Measurements from ENCODE around the gene PPP4R3B. TPM values are rescaled to one million over a fixed set of nuclear protein-coding genes. Genes with fewer than 3 reads are reported as not detected.

Gene PPP4R3B
- total and polyA plus RNA-seq, 4 donors = 17.4 to 57.7 (median 30.9) TPM

DNA sequence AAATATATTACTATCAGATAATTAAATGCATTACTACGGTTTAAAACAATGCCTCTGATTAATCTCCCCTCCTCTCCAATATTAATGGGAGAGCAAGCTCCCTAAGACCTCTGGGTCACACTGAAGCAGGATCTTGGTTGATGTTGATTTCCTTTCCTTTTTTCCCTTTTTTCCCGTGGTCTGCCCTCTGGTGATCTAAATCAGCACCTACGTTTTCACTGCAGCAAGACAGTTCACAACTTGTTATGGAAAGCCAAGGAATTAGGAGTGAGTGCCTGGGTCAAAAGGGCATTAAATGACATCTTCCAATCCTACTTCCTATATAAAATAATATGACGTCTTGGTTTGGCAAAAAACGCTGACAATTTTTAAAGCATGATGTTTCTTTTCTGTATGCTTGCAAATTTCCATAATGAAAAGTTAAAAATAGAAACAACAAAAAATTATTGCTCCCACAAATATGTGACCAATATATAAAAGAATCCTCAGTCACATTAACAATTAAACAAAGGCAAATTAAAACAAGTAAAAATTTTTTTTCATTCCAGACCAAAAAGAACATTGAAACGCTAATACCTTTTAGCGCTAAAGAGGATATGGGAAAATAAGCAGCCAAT, 105.8 kb downstream of the PPP4R3B start:
- no peak for DNase-seq (ENCODE audit: low spot score)
- Histone ChIP-seq H3K4me1 (ENCODE audit: control insufficient read depth in 4 of 4, insufficient read depth in 4 of 4, low read length in 3 of 4) (no peaks in the 10 kb centered on the region), H3K9me3 (ENCODE audit: control insufficient read depth in 4 of 4, low read length in 3 of 4) (no peaks in the 10 kb centered on the region), H3K4me3 (ENCODE audit: low read depth in 1 of 3, low read length in 3 of 3) (no peak overlapping the region), H3K27me3 (ENCODE audit: control insufficient read depth in 4 of 4, insufficient read depth in 4 of 4, low read length in 3 of 4) (no peaks in the 10 kb centered on the region), H3K27ac (ENCODE audit: low read depth in 1 of 2, low read length in 2 of 2) (no peak overlapping the region), H3K9ac (ENCODE audit: low read depth in 1 of 2, low read length in 2 of 2) (no peak overlapping the region), H3K36me3 (ENCODE audit: control insufficient read depth in 4 of 4, insufficient read depth in 3 of 4, low read depth in 1 of 4, low read length in 3 of 4) (no peaks in the 10 kb centered on the region)
- TF ChIP-seq, protein P1, sequence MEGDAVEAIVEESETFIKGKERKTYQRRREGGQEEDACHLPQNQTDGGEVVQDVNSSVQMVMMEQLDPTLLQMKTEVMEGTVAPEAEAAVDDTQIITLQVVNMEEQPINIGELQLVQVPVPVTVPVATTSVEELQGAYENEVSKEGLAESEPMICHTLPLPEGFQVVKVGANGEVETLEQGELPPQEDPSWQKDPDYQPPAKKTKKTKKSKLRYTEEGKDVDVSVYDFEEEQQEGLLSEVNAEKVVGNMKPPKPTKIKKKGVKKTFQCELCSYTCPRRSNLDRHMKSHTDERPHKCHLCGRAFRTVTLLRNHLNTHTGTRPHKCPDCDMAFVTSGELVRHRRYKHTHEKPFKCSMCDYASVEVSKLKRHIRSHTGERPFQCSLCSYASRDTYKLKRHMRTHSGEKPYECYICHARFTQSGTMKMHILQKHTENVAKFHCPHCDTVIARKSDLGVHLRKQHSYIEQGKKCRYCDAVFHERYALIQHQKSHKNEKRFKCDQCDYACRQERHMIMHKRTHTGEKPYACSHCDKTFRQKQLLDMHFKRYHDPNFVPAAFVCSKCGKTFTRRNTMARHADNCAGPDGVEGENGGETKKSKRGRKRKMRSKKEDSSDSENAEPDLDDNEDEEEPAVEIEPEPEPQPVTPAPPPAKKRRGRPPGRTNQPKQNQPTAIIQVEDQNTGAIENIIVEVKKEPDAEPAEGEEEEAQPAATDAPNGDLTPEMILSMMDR (IDR thresholded peaks at IDR 0.05; ENCODE audit: low read depth, low read length, missing input control) = peak; percentile 16
- TF ChIP-seq, protein P2, sequence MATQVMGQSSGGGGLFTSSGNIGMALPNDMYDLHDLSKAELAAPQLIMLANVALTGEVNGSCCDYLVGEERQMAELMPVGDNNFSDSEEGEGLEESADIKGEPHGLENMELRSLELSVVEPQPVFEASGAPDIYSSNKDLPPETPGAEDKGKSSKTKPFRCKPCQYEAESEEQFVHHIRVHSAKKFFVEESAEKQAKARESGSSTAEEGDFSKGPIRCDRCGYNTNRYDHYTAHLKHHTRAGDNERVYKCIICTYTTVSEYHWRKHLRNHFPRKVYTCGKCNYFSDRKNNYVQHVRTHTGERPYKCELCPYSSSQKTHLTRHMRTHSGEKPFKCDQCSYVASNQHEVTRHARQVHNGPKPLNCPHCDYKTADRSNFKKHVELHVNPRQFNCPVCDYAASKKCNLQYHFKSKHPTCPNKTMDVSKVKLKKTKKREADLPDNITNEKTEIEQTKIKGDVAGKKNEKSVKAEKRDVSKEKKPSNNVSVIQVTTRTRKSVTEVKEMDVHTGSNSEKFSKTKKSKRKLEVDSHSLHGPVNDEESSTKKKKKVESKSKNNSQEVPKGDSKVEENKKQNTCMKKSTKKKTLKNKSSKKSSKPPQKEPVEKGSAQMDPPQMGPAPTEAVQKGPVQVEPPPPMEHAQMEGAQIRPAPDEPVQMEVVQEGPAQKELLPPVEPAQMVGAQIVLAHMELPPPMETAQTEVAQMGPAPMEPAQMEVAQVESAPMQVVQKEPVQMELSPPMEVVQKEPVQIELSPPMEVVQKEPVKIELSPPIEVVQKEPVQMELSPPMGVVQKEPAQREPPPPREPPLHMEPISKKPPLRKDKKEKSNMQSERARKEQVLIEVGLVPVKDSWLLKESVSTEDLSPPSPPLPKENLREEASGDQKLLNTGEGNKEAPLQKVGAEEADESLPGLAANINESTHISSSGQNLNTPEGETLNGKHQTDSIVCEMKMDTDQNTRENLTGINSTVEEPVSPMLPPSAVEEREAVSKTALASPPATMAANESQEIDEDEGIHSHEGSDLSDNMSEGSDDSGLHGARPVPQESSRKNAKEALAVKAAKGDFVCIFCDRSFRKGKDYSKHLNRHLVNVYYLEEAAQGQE (IDR thresholded peaks at IDR 0.05) = no peak
- TF ChIP-seq NR2F2 (IDR thresholded peaks at IDR 0.05) (no peak), TAF1 (conservative IDR thresholded peaks at IDR 0.05) (no peak), YY1 (IDR thresholded peaks at IDR 0.05) (no peak), RXRA (IDR thresholded peaks at IDR 0.05) (no peak), EGR1 (IDR thresholded peaks at IDR 0.05; ENCODE audit: low read depth in 2 of 2) (no peak), HNF4A (conservative IDR thresholded peaks at IDR 0.05) (peak in 1 of 2 donors; percentile 10), RAD21 (IDR thresholded peaks at IDR 0.05) (peak; percentile 40 to 59)
- TF ChIP-seq, protein P3, sequence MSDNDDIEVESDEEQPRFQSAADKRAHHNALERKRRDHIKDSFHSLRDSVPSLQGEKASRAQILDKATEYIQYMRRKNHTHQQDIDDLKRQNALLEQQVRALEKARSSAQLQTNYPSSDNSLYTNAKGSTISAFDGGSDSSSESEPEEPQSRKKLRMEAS (IDR thresholded peaks at IDR 0.05) = no peak
- WGBS = 38% methylated on average over 7 of the region's 7 CpGs

DNA sequence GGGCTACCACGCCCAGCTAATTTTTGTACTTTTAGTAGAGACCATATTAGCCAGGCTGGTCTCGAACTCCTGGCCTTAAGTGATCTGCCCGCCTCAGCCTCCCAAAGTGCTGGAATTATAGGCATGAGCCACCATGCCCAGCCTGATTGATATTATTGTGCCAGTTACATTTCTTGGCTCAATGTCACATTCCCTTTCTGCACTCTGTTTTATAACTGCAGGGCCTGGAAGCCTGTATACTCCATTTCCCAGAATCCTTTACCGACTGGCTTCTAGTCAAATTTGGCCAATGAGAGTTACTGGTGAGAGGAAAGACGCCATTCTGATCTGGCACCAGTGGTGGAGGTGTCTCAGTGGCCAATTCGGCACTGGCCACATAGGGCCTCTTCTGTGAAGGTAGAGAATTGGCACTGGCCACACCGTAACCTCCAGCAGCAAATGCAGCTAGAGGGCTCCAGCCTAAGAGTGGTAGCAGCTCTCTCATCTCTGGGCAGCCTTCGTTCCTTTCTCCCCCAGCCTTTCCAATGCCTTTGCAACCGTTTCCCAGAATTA, 114.8 kb downstream of the PPP4R3B start:
- 91% methylated on average over 9 of the region's 9 CpGs for WGBS
- no peaks in the 10 kb centered on the region for H3K9me3 ChIP-seq (ENCODE audit: control insufficient read depth in 4 of 4, low read length in 3 of 4)
- no peak overlapping the region for H3K9ac ChIP-seq (ENCODE audit: low read depth in 1 of 2, low read length in 2 of 2)
- H3K36me3 ChIP-seq (ENCODE audit: control insufficient read depth in 4 of 4, insufficient read depth in 3 of 4, low read depth in 1 of 4, low read length in 3 of 4) = no peaks in the 10 kb centered on the region
- DNase-seq (ENCODE audit: low spot score) = no peak
- no peaks in the 10 kb centered on the region for H3K27me3 ChIP-seq (ENCODE audit: control insufficient read depth in 4 of 4, insufficient read depth in 4 of 4, low read length in 3 of 4)
- no peak overlapping the region for H3K27ac ChIP-seq (ENCODE audit: low read depth in 1 of 2, low read length in 2 of 2)
- TF ChIP-seq HNF4A (conservative IDR thresholded peaks at IDR 0.05) (no peak), GABPA (IDR thresholded peaks at IDR 0.05 in 1 of 2, conservative IDR thresholded peaks at IDR 0.05 in 1 of 2) (no peak), EGR1 (IDR thresholded peaks at IDR 0.05; ENCODE audit: low read depth in 2 of 2) (no peak)
- no peaks in the 10 kb centered on the region for H3K4me1 ChIP-seq (ENCODE audit: control insufficient read depth in 4 of 4, insufficient read depth in 4 of 4, low read length in 3 of 4)
- H3K4me3 ChIP-seq (ENCODE audit: low read depth in 1 of 3, low read length in 3 of 3) = no peak overlapping the region

DNA sequence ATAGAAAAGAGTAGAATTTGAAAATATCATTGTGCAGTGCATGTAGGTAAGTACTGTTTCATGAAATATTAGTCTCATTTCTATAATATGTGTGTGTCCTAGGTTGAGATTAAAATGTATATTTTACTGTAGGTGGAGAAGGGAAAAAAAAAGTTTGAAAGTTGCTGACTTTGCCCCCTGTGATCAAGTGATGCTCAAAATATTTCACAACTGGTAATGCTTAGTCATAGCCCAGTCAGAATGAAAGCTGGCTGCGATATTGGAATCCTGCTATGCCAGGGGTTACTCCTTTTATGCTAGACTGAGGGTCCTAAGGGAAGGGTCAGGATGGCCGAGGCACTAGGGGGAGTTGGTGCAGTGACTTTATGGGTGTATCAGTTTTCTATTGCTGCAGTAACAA, 117.4 kb downstream of the PPP4R3B start:
- H3K27me3 ChIP-seq (ENCODE audit: control insufficient read depth in 4 of 4, insufficient read depth in 4 of 4, low read length in 3 of 4) = no peaks in the 10 kb centered on the region
- no peaks in the 10 kb centered on the region for H3K36me3 ChIP-seq (ENCODE audit: control insufficient read depth in 4 of 4, insufficient read depth in 3 of 4, low read depth in 1 of 4, low read length in 3 of 4)
- H3K9me3 ChIP-seq (ENCODE audit: control insufficient read depth in 4 of 4, low read length in 3 of 4) = no peaks in the 10 kb centered on the region
- no peaks in the 10 kb centered on the region for H3K4me1 ChIP-seq (ENCODE audit: control insufficient read depth in 4 of 4, insufficient read depth in 4 of 4, low read length in 3 of 4)
- H3K27ac ChIP-seq (ENCODE audit: low read depth in 1 of 2, low read length in 2 of 2) = no peak overlapping the region
- TF ChIP-seq HNF4A (conservative IDR thresholded peaks at IDR 0.05) = no peak
- TF ChIP-seq, protein P4, sequence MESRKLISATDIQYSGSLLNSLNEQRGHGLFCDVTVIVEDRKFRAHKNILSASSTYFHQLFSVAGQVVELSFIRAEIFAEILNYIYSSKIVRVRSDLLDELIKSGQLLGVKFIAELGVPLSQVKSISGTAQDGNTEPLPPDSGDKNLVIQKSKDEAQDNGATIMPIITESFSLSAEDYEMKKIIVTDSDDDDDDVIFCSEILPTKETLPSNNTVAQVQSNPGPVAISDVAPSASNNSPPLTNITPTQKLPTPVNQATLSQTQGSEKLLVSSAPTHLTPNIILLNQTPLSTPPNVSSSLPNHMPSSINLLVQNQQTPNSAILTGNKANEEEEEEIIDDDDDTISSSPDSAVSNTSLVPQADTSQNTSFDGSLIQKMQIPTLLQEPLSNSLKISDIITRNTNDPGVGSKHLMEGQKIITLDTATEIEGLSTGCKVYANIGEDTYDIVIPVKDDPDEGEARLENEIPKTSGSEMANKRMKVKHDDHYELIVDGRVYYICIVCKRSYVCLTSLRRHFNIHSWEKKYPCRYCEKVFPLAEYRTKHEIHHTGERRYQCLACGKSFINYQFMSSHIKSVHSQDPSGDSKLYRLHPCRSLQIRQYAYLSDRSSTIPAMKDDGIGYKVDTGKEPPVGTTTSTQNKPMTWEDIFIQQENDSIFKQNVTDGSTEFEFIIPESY (IDR thresholded peaks at IDR 0.05) = no peak
- TF ChIP-seq, protein P5, sequence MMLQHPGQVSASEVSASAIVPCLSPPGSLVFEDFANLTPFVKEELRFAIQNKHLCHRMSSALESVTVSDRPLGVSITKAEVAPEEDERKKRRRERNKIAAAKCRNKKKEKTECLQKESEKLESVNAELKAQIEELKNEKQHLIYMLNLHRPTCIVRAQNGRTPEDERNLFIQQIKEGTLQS (IDR thresholded peaks at IDR 0.05) = no peak
- TF ChIP-seq NR2F2 (IDR thresholded peaks at IDR 0.05) = no peak
- no peak for TF ChIP-seq TAF1 (conservative IDR thresholded peaks at IDR 0.05)
- no peak for TF ChIP-seq RAD21 (IDR thresholded peaks at IDR 0.05)
- TF ChIP-seq EGR1 (IDR thresholded peaks at IDR 0.05; ENCODE audit: low read depth in 2 of 2) = no peak
- no peak for TF ChIP-seq HNF4G (IDR thresholded peaks at IDR 0.05)
- no peak for TF ChIP-seq JUND (IDR thresholded peaks at IDR 0.05)
- no peak for TF ChIP-seq RXRA (IDR thresholded peaks at IDR 0.05)
- no peak overlapping the region for H3K9ac ChIP-seq (ENCODE audit: low read depth in 1 of 2, low read length in 2 of 2)
- DNase-seq (ENCODE audit: low spot score) = no peak
- H3K4me3 ChIP-seq (ENCODE audit: low read depth in 1 of 3, low read length in 3 of 3) = no peak overlapping the region
- WGBS = 81% methylated on average over 2 of the region's 2 CpGs
